Spleen (tissue), 11 donors: Measurements from ENCODE around the gene ARIH2. TPM values are rescaled to one million over a fixed set of nuclear protein-coding genes. Genes with fewer than 3 reads are reported as not detected.

Experiments used
- DNase-seq: peaks from one replicate; pipeline ENCODE4 v3.0.0-alpha.2; 2020
- H3K27ac ChIP-seq, 8 donors: fragments of 200-600 bp; sonication (generic) in 7 of 8; 1 replicate in 4 of 8; 2 replicates in 4 of 8; pipeline versions ENCODE4 v1.5.0 to v1.8.0; 2016 to 2021; ENCODE audit warnings: inconsistent platforms in 4 of 8, mild to moderate bottlenecking in 4 of 8, moderate library complexity in 1 of 8
- H3K27me3 ChIP-seq, 7 donors: fragments of 200-600 bp; sonication (generic) in 6 of 7; replicated peaks in 1 of 7; 1 replicate in 4 of 7; 2 replicates in 3 of 7; pipeline versions ENCODE4 v1.5.0 to v1.8.0; 2016 to 2021; ENCODE audit warnings: inconsistent platforms in 3 of 7, mild to moderate bottlenecking in 1 of 7
- H3K36me3 ChIP-seq, 6 donors: fragments of 200-600 bp; sonication (generic) in 5 of 6; 1 replicate in 4 of 6; 2 replicates in 2 of 6; pipeline versions ENCODE4 v1.5.0 to v1.8.0; 2016 to 2021; ENCODE audit warnings: inconsistent platforms in 2 of 6
- H3K4me1 ChIP-seq, 6 donors: fragments of 200-600 bp; sonication (generic) in 5 of 6; 1 replicate in 3 of 6; 2 replicates in 3 of 6; pipeline versions ENCODE4 v1.5.0 to v1.8.0; 2016 to 2021; ENCODE audit warnings: inconsistent platforms in 3 of 6
- H3K4me3 ChIP-seq, 8 donors: fragments of 200-600 bp; sonication (generic) in 7 of 8; 1 replicate in 4 of 8; 2 replicates in 4 of 8; pipeline versions ENCODE4 v1.5.0 to v1.8.0; 2016 to 2021; ENCODE audit warnings: inconsistent platforms in 4 of 8, mild to moderate bottlenecking in 4 of 8, moderate library complexity in 2 of 8
- H3K9me3 ChIP-seq, 8 donors: fragments of 200-600 bp; sonication (generic) in 7 of 8; 1 replicate in 4 of 8; 2 replicates in 4 of 8; pipeline versions ENCODE4 v1.5.0 to v1.8.0; 2016 to 2021; ENCODE audit warnings: inconsistent platforms in 4 of 8
- CTCF ChIP-seq, 11 experiments: fragments of 200-600 bp in 7 of 11; fragments of 450-650 bp in 4 of 11; sonication (generic) in 4 of 11; IDR thresholded peaks in 8 of 11; conservative IDR thresholded peaks in 3 of 11; 1 replicate in 7 of 11; 2 replicates in 4 of 11; pipeline versions ENCODE4 v1.4.0 to v1.8.0; 2016 to 2021; ENCODE audit warnings: antibody characterized with exemption in 11 of 11, inconsistent platforms in 4 of 11, mild to moderate bottlenecking in 1 of 11
- POLR2A ChIP-seq, 3 donors: fragments of 450-650 bp; IDR thresholded peaks; one replicate each; pipeline ENCODE4 v1.5.1; 2017; ENCODE audit warnings: antibody characterized with exemption in 3 of 3, mild to moderate bottlenecking in 1 of 3
- POLR2AphosphoS5 ChIP-seq, 3 donors: sonication (generic); formaldehyde crosslinking; IDR thresholded peaks; one replicate each; pipeline ENCODE4 v1.5.1; 2017; ENCODE audit warnings: antibody characterized with exemption in 3 of 3
- WGBS, 5 donors: extraction: QIAGEN DNeasy Blood & Tissue Kit in 3 of 5; methylation state at CpG; one replicate each; pipeline versions ENCODE4 v1.1.5 to v1.1.7; 2013 to 2018; 5-methylcytosine and 5-hydroxymethylcytosine counted together
- intact Hi-C: fragments of 100-400 bp; cut with DNase I; formaldehyde crosslinking; loops from one replicate; pipeline ENCODE4 v1.15.0; 2023; ENCODE audit warnings: low total_unique reads
- polyA plus RNA-seq, 3 donors: library from polyadenylated mRNA; stranded (reverse); fragments of 200-250 nt; gene quantifications; one replicate each; pipeline ENCODE4 v1.2.1, GENCODE V29; 2013
- total RNA-seq, 7 donors: library from RNA; depleted of rRNA in 3 of 7; stranded (reverse); fragments of >200 nt in 3 of 7; fragmentation: NEBNext Ultra II Directional in 4 of 7; extraction: Animal tissue kit (Norgen Biotek cat#: 25700) in 4 of 7; gene quantifications; one replicate each; pipeline versions ENCODE4 v1.1.0 to v1.2.1, GENCODE V29; 2016 to 2021
- donor health status: healthy with polysubstance abuse.
- donor health status: DM: no; HTN: no; CAD: no; lungs with moderate emphysema.
- donor health status: DM: no; HTN: no; CAD: no.
- donor health status: Bipolar disorder and iron deficiency.
- donor health status: healthy.
- donor health status: DM: no; HTN: no; CAD: no.
- donor health status: DM: yes; HTN: yes; CAD: no.

Gene ARIH2
- total and polyA plus RNA-seq, 10 donors, result 25.2 to 112 (median 94.5) TPM

- TF ChIP-seq CTCF (IDR thresholded peaks at IDR 0.05 in 8 of 11, conservative IDR thresholded peaks at IDR 0.05 in 3 of 11), result no peak
- TF ChIP-seq POLR2AphosphoS5 (IDR thresholded peaks at IDR 0.05), result no peak
- no peak for TF ChIP-seq POLR2A (IDR thresholded peaks at IDR 0.05)
- DNase-seq, result no peak
- peaks cover 0 to 5% (median 0%) of the 10 kb centered on the region in 6 donors for H3K4me1 ChIP-seq
- no peaks in the 10 kb centered on the region for H3K27me3 ChIP-seq
- intact Hi-C loops, result no loop called here
- no peak overlapping the region for H3K4me3 ChIP-seq
- H3K9me3 ChIP-seq, result no peaks in the 10 kb centered on the region
- H3K36me3 ChIP-seq, result peaks cover 0 to 100% (median 33%) of the 10 kb centered on the region in 6 donors
- 91 to 94% (median 94%) methylated on average over 6 of the region's 6 CpGs for WGBS, 5 donors
- H3K27ac ChIP-seq, result no peak overlapping the region
Measured at GRCh38 chr3:48879994-48880377, 38.7 kb upstream of the ARIH2 start.

- peaks cover 0 to 5% (median 0%) of the 10 kb centered on the region in 6 donors for H3K4me1 ChIP-seq
- no peaks in the 10 kb centered on the region for H3K27me3 ChIP-seq
- no peak for DNase-seq
- H3K36me3 ChIP-seq, result peaks cover 0 to 100% (median 37%) of the 10 kb centered on the region in 6 donors
- H3K27ac ChIP-seq, result no peak overlapping the region
- TF ChIP-seq CTCF (IDR thresholded peaks at IDR 0.05 in 8 of 11, conservative IDR thresholded peaks at IDR 0.05 in 3 of 11) (no peak), POLR2AphosphoS5 (IDR thresholded peaks at IDR 0.05) (no peak), POLR2A (IDR thresholded peaks at IDR 0.05) (no peak)
- no peak overlapping the region for H3K4me3 ChIP-seq
- 92 to 98% (median 95%) methylated on average over 3 of the region's 3 CpGs for WGBS, 5 donors
- intact Hi-C loops, result no loop called here
- no peaks in the 10 kb centered on the region for H3K9me3 ChIP-seq
Measured at GRCh38 chr3:48881006-48881405, 37.6 kb upstream of the ARIH2 start.

GRCh38 chr3:48881652-48882114 is 37.0 kb upstream of the ARIH2 start:
- H3K4me3 ChIP-seq, result no peak overlapping the region
- no peaks in the 10 kb centered on the region for H3K9me3 ChIP-seq
- intact Hi-C loops, result no loop called here
- TF ChIP-seq POLR2A (IDR thresholded peaks at IDR 0.05) (no peak), POLR2AphosphoS5 (IDR thresholded peaks at IDR 0.05) (no peak), CTCF (IDR thresholded peaks at IDR 0.05 in 8 of 11, conservative IDR thresholded peaks at IDR 0.05 in 3 of 11) (no peak)
- DNase-seq, result no peak
- peaks cover 0 to 5% (median 0%) of the 10 kb centered on the region in 6 donors for H3K4me1 ChIP-seq
- no peaks in the 10 kb centered on the region for H3K27me3 ChIP-seq
- peaks cover 0 to 100% (median 37%) of the 10 kb centered on the region in 6 donors for H3K36me3 ChIP-seq
- no peak overlapping the region for H3K27ac ChIP-seq
- WGBS, 5 donors, result 93 to 100% (median 98%) methylated on average over 5 of the region's 5 CpGs

- Histone ChIP-seq H3K27me3 (no peaks in the 10 kb centered on the region), H3K27ac (no peak overlapping the region), H3K4me1 (no peaks in the 10 kb centered on the region), H3K36me3 (peaks cover 0 to 100% (median 31%) of the 10 kb centered on the region in 6 donors), H3K9me3 (no peaks in the 10 kb centered on the region), H3K4me3 (no peak overlapping the region)
- intact Hi-C loops, result no loop called here
- no peak for DNase-seq
- TF ChIP-seq CTCF (IDR thresholded peaks at IDR 0.05 in 8 of 11, conservative IDR thresholded peaks at IDR 0.05 in 3 of 11), result no peak
- TF ChIP-seq POLR2AphosphoS5 (IDR thresholded peaks at IDR 0.05), result no peak
- no peak for TF ChIP-seq POLR2A (IDR thresholded peaks at IDR 0.05)
Measured at GRCh38 chr3:48885753-48886152, 32.9 kb upstream of the ARIH2 start.
